ENCODE measurements around the gene WNK4.

Gene WNK4

DNA sequence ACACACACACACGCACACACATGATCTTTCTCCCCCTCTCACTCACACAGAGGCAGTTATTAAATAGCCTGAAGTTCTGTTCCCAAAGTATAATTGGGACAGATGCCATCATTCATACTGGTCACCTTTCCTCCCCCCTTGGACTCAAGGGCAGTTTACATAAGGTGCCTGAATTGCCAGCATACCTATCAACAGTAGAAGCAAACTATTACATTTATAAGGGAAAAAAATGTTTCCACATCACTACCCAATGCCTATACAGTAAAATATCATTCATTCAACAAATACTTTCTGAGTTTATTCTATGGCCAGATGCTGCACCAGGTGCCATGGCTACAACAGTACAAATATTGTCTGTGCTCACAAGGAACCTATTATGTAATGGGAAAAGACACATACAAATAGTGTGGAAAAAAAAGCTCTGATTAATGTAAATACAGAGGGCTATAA lies 24.5 kb downstream of the WNK4 start:
- no peak overlapping the region for H3K27ac ChIP-seq (ENCODE audit: low read length)

DNA sequence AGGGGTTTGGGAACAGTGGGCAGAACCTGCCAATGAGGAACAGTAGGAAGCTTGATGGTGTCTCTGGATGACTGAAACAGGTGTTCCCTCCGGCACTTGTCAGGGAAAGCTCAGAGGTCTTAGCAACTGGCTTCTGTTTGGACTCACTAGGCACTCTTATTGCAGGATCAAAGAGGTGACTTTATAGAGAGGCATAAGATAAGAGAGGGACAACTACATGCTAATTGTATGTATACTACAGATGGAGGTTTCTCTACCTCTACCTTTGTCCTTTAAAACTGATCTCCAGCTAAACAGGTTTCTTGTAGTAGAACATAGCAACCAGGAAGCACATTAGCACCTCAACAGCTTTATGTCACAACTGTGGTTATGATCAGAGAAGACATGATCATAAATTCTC lies 25.8 kb downstream of the WNK4 start:
- Histone ChIP-seq H3K9me3 (ENCODE audit: control insufficient read depth, low read depth, low read length) (no peaks in the 10 kb centered on the region), H3K4me1 (ENCODE audit: control insufficient read depth, low read depth, low read length) (no peaks in the 10 kb centered on the region), H3K9ac (ENCODE audit: low read length) (no peak overlapping the region), H3K27me3 (ENCODE audit: control insufficient read depth, insufficient read depth, low read length) (peaks cover 4% of the 10 kb centered on the region), H3K36me3 (ENCODE audit: control insufficient read depth, low read depth, low read length) (peaks cover 11% of the 10 kb centered on the region), H3K4me3 (ENCODE audit: low read length) (no peak overlapping the region), H3K27ac (ENCODE audit: low read length) (no peak overlapping the region)

More for the DNA sequence above, 24.5 kb downstream of the WNK4 start:
- Histone ChIP-seq H3K36me3 (ENCODE audit: control insufficient read depth, low read depth, low read length) (no peaks in the 10 kb centered on the region), H3K4me1 (ENCODE audit: control insufficient read depth, low read depth, low read length) (no peaks in the 10 kb centered on the region), H3K9me3 (ENCODE audit: control insufficient read depth, low read depth, low read length) (no peaks in the 10 kb centered on the region), H3K4me3 (ENCODE audit: low read length) (no peak overlapping the region), H3K9ac (ENCODE audit: low read length) (no peak overlapping the region), H3K27me3 (ENCODE audit: control insufficient read depth, insufficient read depth, low read length) (peaks cover 12% of the 10 kb centered on the region)

DNA sequence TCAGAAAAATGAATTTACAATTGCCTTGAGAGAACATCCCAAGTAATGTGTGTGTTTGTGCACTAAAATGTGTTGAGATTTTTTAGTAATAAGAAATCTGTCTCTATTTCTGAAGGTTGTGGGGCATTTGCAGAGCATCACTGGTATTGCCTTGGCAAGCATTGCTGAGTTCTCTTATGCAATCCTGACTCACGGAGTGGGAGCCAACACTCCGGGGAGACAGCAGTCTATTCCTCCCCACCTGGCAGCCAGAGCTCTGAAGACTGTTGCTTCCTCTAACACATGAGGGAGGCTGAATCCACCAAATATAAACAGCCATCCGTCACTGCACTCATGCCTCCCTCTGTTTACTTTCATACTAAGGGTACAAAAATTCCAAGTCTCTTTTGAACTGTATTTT lies 28.8 kb downstream of the WNK4 start:
- Histone ChIP-seq H3K27me3 (ENCODE audit: control insufficient read depth, insufficient read depth, low read length) (no peaks in the 10 kb centered on the region), H3K4me3 (ENCODE audit: low read length) (no peak overlapping the region), H3K9me3 (ENCODE audit: control insufficient read depth, low read depth, low read length) (no peaks in the 10 kb centered on the region), H3K9ac (ENCODE audit: low read length) (no peak overlapping the region), H3K36me3 (ENCODE audit: control insufficient read depth, low read depth, low read length) (peaks cover 26% of the 10 kb centered on the region), H3K27ac (ENCODE audit: low read length) (no peak overlapping the region), H3K4me1 (ENCODE audit: control insufficient read depth, low read depth, low read length) (no peaks in the 10 kb centered on the region)

GRCh38 chr17:42814633-42815399 lies 34.4 kb downstream of the WNK4 start:
- Histone ChIP-seq H3K4me1 (ENCODE audit: control insufficient read depth, low read depth, low read length) (no peaks in the 10 kb centered on the region), H3K27ac (ENCODE audit: low read length) (no peak overlapping the region), H3K9me3 (ENCODE audit: control insufficient read depth, low read depth, low read length) (no peaks in the 10 kb centered on the region), H3K27me3 (ENCODE audit: control insufficient read depth, insufficient read depth, low read length) (no peaks in the 10 kb centered on the region), H3K4me3 (ENCODE audit: low read length) (no peak overlapping the region), H3K36me3 (ENCODE audit: control insufficient read depth, low read depth, low read length) (peaks cover 73% of the 10 kb centered on the region), H3K9ac (ENCODE audit: low read length) (no peak overlapping the region)

DNA sequence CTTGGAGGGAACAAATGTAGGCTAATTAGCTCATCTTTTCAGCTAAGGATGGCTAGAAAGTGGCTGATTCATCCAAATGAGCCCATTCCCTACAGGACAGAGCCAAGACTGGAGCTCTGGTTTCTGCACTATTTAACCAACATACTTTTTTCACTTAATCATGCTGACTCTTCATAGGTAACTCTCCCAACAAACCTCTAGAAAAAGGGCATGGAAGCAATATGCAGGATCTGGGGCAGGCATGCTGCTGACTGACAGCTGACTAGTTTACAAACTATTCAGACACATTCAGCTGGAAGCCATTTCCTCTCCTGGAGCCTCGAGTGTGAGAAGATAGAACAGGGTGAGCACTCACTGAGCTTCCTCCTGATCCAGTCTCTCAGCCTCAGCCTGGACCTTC lies 37.5 kb downstream of the WNK4 start:
- Histone ChIP-seq H3K4me3 (ENCODE audit: low read length) (no peak overlapping the region), H3K27ac (ENCODE audit: low read length) (no peak overlapping the region), H3K9me3 (ENCODE audit: control insufficient read depth, low read depth, low read length) (no peaks in the 10 kb centered on the region), H3K4me1 (ENCODE audit: control insufficient read depth, low read depth, low read length) (no peaks in the 10 kb centered on the region), H3K27me3 (ENCODE audit: control insufficient read depth, insufficient read depth, low read length) (no peaks in the 10 kb centered on the region), H3K36me3 (ENCODE audit: control insufficient read depth, low read depth, low read length) (peaks cover 65% of the 10 kb centered on the region), H3K9ac (ENCODE audit: low read length) (no peak overlapping the region)

DNA sequence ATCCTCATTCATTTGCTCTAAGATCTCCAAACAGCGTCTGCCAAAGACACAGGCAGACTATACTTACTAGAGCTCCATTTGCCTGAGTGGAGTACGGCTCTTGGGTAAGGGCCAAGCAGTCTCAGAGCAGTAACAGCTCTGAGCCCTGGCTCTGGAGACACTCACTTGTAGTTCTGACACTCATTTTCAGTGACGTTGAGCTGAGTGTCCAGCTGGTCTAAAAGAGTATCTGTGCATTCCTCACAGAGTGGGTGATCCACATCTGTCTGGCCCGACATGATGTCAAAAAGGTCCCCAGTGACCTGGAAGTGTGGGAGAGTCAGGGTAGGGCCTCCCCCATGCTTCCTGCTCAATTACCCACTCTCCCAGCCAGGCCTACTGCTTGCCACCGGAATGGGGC lies 38.0 kb downstream of the WNK4 start:
- Histone ChIP-seq H3K9me3 (ENCODE audit: control insufficient read depth, low read depth, low read length) (no peaks in the 10 kb centered on the region), H3K4me1 (ENCODE audit: control insufficient read depth, low read depth, low read length) (no peaks in the 10 kb centered on the region), H3K4me3 (ENCODE audit: low read length) (no peak overlapping the region), H3K36me3 (ENCODE audit: control insufficient read depth, low read depth, low read length) (peaks cover 64% of the 10 kb centered on the region), H3K9ac (ENCODE audit: low read length) (no peak overlapping the region), H3K27ac (ENCODE audit: low read length) (no peak overlapping the region), H3K27me3 (ENCODE audit: control insufficient read depth, insufficient read depth, low read length) (no peaks in the 10 kb centered on the region)

- H3K9ac ChIP-seq (ENCODE audit: low read length) = no peak overlapping the region
- H3K36me3 ChIP-seq (ENCODE audit: control insufficient read depth, low read depth, low read length) = peaks cover 51% of the 10 kb centered on the region
- no peaks in the 10 kb centered on the region for H3K27me3 ChIP-seq (ENCODE audit: control insufficient read depth, insufficient read depth, low read length)
- H3K9me3 ChIP-seq (ENCODE audit: control insufficient read depth, low read depth, low read length) = no peaks in the 10 kb centered on the region
- H3K4me3 ChIP-seq (ENCODE audit: low read length) = no peak overlapping the region
- H3K4me1 ChIP-seq (ENCODE audit: control insufficient read depth, low read depth, low read length) = no peaks in the 10 kb centered on the region
- H3K27ac ChIP-seq (ENCODE audit: low read length) = no peak overlapping the region
Observed at GRCh38 chr17:42819939-42820535, 39.6 kb downstream of the WNK4 start.

DNA sequence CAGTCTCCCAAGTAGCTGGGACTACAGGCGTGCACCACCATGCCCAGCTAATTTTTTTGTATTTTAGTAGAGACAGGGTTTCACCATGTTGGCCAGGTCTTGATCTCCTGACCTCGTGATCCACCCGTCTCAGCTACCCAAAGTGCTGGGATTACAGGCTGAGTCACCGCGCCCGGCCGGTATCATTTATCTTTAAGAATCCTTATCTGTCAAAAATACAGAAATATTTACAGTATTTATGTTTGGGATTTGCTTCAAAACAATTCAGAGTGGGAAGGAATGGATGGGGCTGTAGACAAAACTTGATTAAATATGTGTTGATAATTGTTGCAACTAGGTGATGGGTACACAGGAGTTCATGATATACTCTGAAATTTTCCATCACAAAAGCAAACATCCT lies 40.8 kb downstream of the WNK4 start:
- no peak overlapping the region for H3K9ac ChIP-seq (ENCODE audit: low read length)
- H3K9me3 ChIP-seq (ENCODE audit: control insufficient read depth, low read depth, low read length) = no peaks in the 10 kb centered on the region
- no peaks in the 10 kb centered on the region for H3K27me3 ChIP-seq (ENCODE audit: control insufficient read depth, insufficient read depth, low read length)
- H3K4me1 ChIP-seq (ENCODE audit: control insufficient read depth, low read depth, low read length) = no peaks in the 10 kb centered on the region
- no peak overlapping the region for H3K27ac ChIP-seq (ENCODE audit: low read length)
- peaks cover 39% of the 10 kb centered on the region for H3K36me3 ChIP-seq (ENCODE audit: control insufficient read depth, low read depth, low read length)
- H3K4me3 ChIP-seq (ENCODE audit: low read length) = no peak overlapping the region

DNA sequence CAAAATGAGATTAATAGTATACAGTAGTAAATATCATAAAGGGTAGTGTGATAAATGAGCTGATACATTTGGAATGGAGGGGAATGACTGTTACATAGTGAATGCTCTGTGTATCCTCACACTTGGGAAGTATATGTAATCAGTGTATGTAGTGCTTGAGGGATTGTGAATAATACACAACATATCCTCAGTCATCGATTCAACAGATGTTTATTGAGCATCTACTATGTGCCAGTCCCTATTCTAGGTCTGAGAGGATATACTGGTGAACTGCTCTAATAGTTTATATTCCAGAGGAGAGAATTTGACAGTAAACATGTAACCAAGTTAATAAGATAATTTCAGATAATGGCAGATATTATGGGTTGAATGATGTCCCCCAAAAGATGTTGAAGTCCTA lies 47.1 kb downstream of the WNK4 start:
- Histone ChIP-seq H3K36me3 (ENCODE audit: control insufficient read depth, low read depth, low read length) (no peaks in the 10 kb centered on the region), H3K27me3 (ENCODE audit: control insufficient read depth, insufficient read depth, low read length) (peaks cover 20% of the 10 kb centered on the region), H3K9me3 (ENCODE audit: control insufficient read depth, low read depth, low read length) (no peaks in the 10 kb centered on the region), H3K27ac (ENCODE audit: low read length) (no peak overlapping the region), H3K4me1 (ENCODE audit: control insufficient read depth, low read depth, low read length) (peaks cover 3% of the 10 kb centered on the region), H3K9ac (ENCODE audit: low read length) (no peak overlapping the region), H3K4me3 (ENCODE audit: low read length) (no peak overlapping the region)

GRCh38 chr17:42830971-42831370 lies 50.6 kb downstream of the WNK4 start:
- Histone ChIP-seq H3K36me3 (ENCODE audit: control insufficient read depth, low read depth, low read length) (peaks cover 8% of the 10 kb centered on the region), H3K4me1 (ENCODE audit: control insufficient read depth, low read depth, low read length) (peaks cover 3% of the 10 kb centered on the region), H3K27me3 (ENCODE audit: control insufficient read depth, insufficient read depth, low read length) (peaks cover 20% of the 10 kb centered on the region), H3K9me3 (ENCODE audit: control insufficient read depth, low read depth, low read length) (no peaks in the 10 kb centered on the region), H3K27ac (ENCODE audit: low read length) (no peak overlapping the region), H3K9ac (ENCODE audit: low read length) (no peak overlapping the region), H3K4me3 (ENCODE audit: low read length) (no peak overlapping the region)

- Histone ChIP-seq H3K9ac (ENCODE audit: low read length) (peak overlapping the region; percentile 92), H3K27me3 (ENCODE audit: control insufficient read depth, insufficient read depth, low read length) (peaks cover 13% of the 10 kb centered on the region), H3K9me3 (ENCODE audit: control insufficient read depth, low read depth, low read length) (no peaks in the 10 kb centered on the region), H3K4me3 (ENCODE audit: low read length) (peak overlapping the region; percentile 62), H3K36me3 (ENCODE audit: control insufficient read depth, low read depth, low read length) (peaks cover 16% of the 10 kb centered on the region), H3K27ac (ENCODE audit: low read length) (peak overlapping the region; percentile 95), H3K4me1 (ENCODE audit: control insufficient read depth, low read depth, low read length) (peaks cover 3% of the 10 kb centered on the region)
Observed at GRCh38 chr17:42832213-42832933, 52.0 kb downstream of the WNK4 start.

Measured in iPS-18a (cell line).